AG04450 (cell line): Measurements from ENCODE around the gene ZFYVE28. TPM values are rescaled to one million over a fixed set of nuclear protein-coding genes. Genes with fewer than 3 reads are reported as not detected.
A peak's percentile ranks its signal among the peaks of the same experiment; 100 is the strongest.

Source experiments
- CTCF ChIA-PET: fragments of 300-600, 350-600 bp; formaldehyde crosslinking; extraction: SDS; loops from one replicate; lab custom pipeline; 2022; ENCODE audit warnings: antibody characterized with exemption, inconsistent platforms; lab: Charles Lee
- POLR2A ChIA-PET: fragments of 350-600 bp; formaldehyde crosslinking; extraction: SDS; loops from one replicate; lab custom pipeline; 2021; ENCODE audit warnings: antibody characterized with exemption, inconsistent platforms; lab: Yijun Ruan, JAX
- DNase-seq: peaks from one replicate; pipeline ENCODE4 v3.0.0-alpha.2; 2011; ENCODE audit warnings: low read depth, low spot score
- H3K27ac ChIP-seq: one replicate; pipeline ENCODE4 v1.5.1; 2012; ENCODE audit warnings: low read depth, low read length, control low read depth
- H3K27me3 ChIP-seq: one replicate; pipeline ENCODE4 v1.6.0; 2012; ENCODE audit warnings: low read length; ENCODE audit not compliant: control insufficient read depth, insufficient read depth
- H3K4me3 ChIP-seq: 2 replicates; pipeline ENCODE4 v1.5.1; 2011; ENCODE audit warnings: mild to moderate bottlenecking, low read depth, low read length, control low read depth
- H3K9me3 ChIP-seq: 2 replicates; pipeline ENCODE4 v1.5.1; 2012; ENCODE audit warnings: low read length; ENCODE audit not compliant: control insufficient read depth, insufficient read depth
- CTCF ChIP-seq: IDR thresholded peaks from 2 replicates; pipeline ENCODE4 v1.5.1; 2011; ENCODE audit warnings: low read depth, low read length, control low read depth, inconsistent platforms
- polyA plus RNA-seq: library from polyadenylated mRNA; depleted of rRNA; stranded (reverse); fragments of >200 nt; gene quantifications from 2 replicates; pipeline ENCODE4 v1.2.3, GENCODE V29; 2011

ZFYVE28 gene
- polyA plus RNA-seq, 1 experiment: 2.2 TPM

DNA sequence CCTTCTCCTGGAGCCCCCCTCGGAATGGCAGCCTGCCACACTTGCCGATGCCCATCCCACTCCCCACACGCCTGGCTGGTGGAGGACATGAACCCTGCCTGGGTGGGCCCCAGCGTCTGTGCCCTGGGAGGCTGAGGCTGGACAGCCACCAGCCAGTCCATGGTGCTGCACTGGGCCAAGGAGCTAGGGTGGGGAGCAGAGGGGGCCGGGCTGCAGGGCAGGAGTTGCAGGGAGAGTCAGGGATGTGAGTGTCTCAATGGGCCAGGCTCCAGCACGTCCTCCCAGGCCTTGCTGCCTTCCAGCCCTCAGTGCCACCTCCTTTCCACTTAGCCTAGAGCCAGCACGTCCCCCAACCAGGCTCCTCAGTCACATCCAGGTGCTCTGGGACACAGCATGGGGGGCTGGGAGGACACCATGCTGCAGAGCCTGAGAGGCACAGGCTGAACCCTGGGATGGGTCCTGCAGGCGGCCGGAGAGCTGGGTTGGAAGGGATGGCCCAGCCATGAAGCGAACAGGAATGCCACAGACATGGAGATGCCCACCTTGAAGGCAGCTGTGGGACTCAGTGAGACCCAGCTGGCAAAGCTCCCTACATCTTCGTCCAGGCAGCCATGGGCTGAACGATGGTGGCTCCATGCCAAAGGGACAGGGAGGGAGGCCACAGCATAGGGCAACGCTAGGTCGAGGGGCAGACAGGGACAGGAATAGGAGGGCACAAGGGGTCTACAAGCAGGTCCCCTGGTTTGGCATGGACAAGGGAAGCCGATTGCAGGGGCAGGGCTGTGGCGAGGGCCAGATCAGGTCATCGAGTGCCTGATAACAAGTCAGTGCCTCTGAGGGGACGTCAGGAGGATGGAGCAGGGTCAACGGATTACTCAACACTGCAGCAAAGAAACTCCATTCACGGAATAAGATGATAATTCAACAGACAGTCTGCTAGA lies 126.5 kb downstream of the ZFYVE28 start:
- TF ChIP-seq CTCF: no peak
- peaks cover 7% of the 10 kb centered on the region for H3K27me3 ChIP-seq
- H3K9me3 ChIP-seq: no peaks in the 10 kb centered on the region; the same call in 1 of the 2 replicates
- H3K27ac ChIP-seq: peak overlapping the region; percentile 21
- no peak overlapping the region for H3K4me3 ChIP-seq
- ChIA-PET POLR2A (interaction anchor here (0.5 kb wide), 1 partner anchor 25 kb away, joined by 8 read pairs; no protein-coding TSS in a partner anchor), CTCF (interaction anchor here (0.5 kb wide), 1 partner anchor 213 kb away, joined by 5 read pairs; no protein-coding TSS in a partner anchor)
- no peak for DNase-seq

DNA sequence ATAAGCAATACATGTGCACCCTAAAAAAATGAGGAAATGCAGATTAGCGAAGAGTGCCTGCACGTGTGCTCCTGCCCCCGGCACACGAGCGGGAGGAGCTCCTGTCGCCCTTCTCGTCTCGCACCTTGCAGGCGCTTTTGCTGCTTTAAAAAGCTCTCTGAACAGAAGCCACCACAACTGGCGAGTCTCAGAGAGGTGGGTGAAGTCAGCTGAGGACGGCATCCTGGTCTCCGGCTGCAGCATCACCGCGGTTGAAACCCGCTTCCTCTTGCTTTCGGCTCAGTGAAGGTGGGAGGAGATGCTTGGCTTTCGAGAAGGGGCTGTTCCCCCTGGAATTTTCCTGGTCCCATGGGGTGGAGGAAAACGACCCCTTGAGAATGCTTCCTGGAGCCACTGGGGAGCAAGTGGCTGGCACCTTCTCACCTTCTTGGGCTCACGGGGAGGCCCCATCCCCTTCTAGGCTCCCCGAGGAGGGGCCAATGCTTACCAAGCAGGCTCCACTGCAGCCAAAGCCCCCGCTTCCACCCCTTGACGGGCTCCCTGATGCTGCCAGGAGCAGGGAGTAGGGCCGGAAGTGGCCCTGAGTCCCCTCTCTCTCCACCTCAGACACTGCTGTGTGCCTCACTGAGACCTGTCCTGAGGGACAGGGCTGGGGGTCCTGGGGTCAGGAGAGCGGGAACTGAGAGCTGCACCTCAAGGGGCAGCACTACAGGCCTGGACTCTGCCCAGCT lies 127.3 kb downstream of the ZFYVE28 start:
- no peak overlapping the region for H3K4me3 ChIP-seq
- no peak for TF ChIP-seq CTCF
- H3K27ac ChIP-seq: no peak overlapping the region
- no peaks in the 10 kb centered on the region; the same call in 1 of the 2 replicates for H3K9me3 ChIP-seq
- DNase-seq: no peak
- H3K27me3 ChIP-seq: peaks cover 7% of the 10 kb centered on the region
- ChIA-PET CTCF (no interaction called here), POLR2A (no interaction called here)

DNA sequence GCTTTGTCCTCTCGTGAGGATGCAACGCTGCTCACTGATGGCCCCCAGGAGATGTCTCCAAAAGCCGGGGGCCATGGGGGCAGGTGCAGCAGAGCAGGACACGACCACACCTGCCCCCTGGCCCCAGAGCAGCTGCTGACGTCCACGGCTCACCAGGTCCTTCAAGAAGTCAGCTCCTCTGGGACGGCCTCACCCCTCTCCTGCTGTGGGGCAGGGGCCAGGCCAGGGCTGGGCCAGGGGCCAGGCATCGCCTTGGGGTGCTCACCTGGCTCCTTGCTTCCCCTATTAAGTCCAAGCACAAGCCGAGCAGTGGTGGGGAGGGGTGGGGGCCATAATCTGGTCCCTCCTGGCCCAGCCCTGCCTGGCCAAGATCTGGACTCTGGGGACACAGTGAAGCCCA lies 128.0 kb downstream of the ZFYVE28 start:
- ChIA-PET POLR2A (no interaction called here), CTCF (no interaction called here)
- no peak for DNase-seq
- Histone ChIP-seq H3K4me3 (no peak overlapping the region), H3K27ac (no peak overlapping the region), H3K27me3 (peaks cover 7% of the 10 kb centered on the region), H3K9me3 (peaks cover under 1% of the 10 kb centered on the region; the same call in 1 of the 2 replicates)
- TF ChIP-seq CTCF: no peak

DNA sequence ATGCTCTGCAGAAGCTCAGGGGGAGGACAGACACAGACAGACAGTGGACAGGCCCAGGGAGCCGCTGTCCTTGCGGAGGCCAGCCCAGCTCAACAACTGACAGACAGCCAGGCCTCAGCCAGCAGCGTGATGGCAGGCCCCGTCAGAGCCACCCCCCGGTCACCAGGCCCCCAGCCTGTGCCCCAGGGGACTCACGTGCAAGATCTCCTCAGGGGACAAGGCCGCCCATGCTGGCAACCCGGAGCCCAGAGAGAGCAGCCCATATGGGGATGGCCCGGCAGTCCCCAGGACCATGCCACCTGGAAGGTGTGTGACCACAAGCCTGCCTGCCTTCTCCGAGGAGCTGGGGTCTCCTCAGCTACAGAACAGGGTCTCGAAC lies 128.5 kb downstream of the ZFYVE28 start:
- Histone ChIP-seq H3K27ac (no peak overlapping the region), H3K27me3 (peaks cover 7% of the 10 kb centered on the region), H3K4me3 (no peak overlapping the region), H3K9me3 (peaks cover 2% of the 10 kb centered on the region; the same call in 1 of the 2 replicates)
- no peak for TF ChIP-seq CTCF
- CTCF ChIA-PET: no interaction called here
- POLR2A ChIA-PET: no interaction called here
- DNase-seq: no peak
